Lower leg skin (tissue), 4 donors: ENCODE measurements around the gene GSTM2. TPM values are rescaled to one million over a fixed set of nuclear protein-coding genes. Genes with fewer than 3 reads are reported as not detected.

Experiments
- DNase-seq, 2 donors: peaks; one replicate each; pipeline ENCODE4 v3.0.0-alpha.2; 2019; ENCODE audit warnings: low spot score in 2 of 2
- H3K4me3 ChIP-seq: fragments of 200-600 bp; sonication (generic); 2 replicates; pipeline ENCODE4 v1.5.1; 2017; ENCODE audit warnings: mild to moderate bottlenecking, low read depth; ENCODE audit not compliant: poor library complexity, severe bottlenecking
- CTCF ChIP-seq, 3 donors: fragments of 450-650 bp; IDR thresholded peaks; one replicate each; pipeline ENCODE4 v1.5.1; 2016; ENCODE audit warnings: antibody characterized with exemption in 3 of 3, mild to moderate bottlenecking in 3 of 3, moderate library complexity in 2 of 3
- POLR2A ChIP-seq, 2 donors: fragments of 450-650 bp; IDR thresholded peaks; one replicate each; pipeline ENCODE4 v1.6.1; 2016 to 2017; ENCODE audit warnings: antibody characterized with exemption in 2 of 2, mild to moderate bottlenecking in 1 of 2, moderate library complexity in 1 of 2
- WGBS, 2 donors: methylation state at CpG; one replicate each; pipeline ENCODE4 v1.1.5; 2018; 5-methylcytosine and 5-hydroxymethylcytosine counted together
- intact Hi-C: fragments of 100-400 bp; cut with DNase I; formaldehyde crosslinking; loops from one replicate; pipeline ENCODE4 v1.15.0; 2023; ENCODE audit warnings: low total_unique reads
- total RNA-seq, 4 donors: library from RNA; depleted of rRNA; stranded (reverse); fragments of >200 nt; gene quantifications; one replicate each; pipeline ENCODE4 v1.1.0, GENCODE V29; 2016

The GSTM2 gene
- total RNA-seq, 4 donors from 2014 or later, result 48.1 to 183 (median 57.2) TPM

GRCh38 chr1:109641078-109641740 lies 26.6 kb upstream of the GSTM2 start:
- H3K4me3 ChIP-seq, result no peak overlapping the region
- intact Hi-C loops, result loop anchor here (5.0 kb wide), 1 partner anchor 131 kb away; no protein-coding TSS in a partner anchor
- DNase-seq, result peak in 1 of 2 donors; percentile 4
- WGBS, 2 donors, result 72 to 76% methylated on average over 2 of the region's 2 CpGs
- no peak for TF ChIP-seq POLR2A (IDR thresholded peaks at IDR 0.05)
- no peak for TF ChIP-seq CTCF (IDR thresholded peaks at IDR 0.05)

GRCh38 chr1:109641861-109642260 lies 26.0 kb upstream of the GSTM2 start:
- DNase-seq, result no peak
- TF ChIP-seq CTCF (IDR thresholded peaks at IDR 0.05), result no peak
- TF ChIP-seq POLR2A (IDR thresholded peaks at IDR 0.05), result no peak

GRCh38 chr1:109642626-109643025 lies 25.2 kb upstream of the GSTM2 start:
- intact Hi-C loops, result loop anchor here (5.0 kb wide), 1 partner anchor 130 kb away; no protein-coding TSS in a partner anchor
- WGBS, 2 donors, result 63 to 70% methylated on average over 3 of the region's 3 CpGs

More at GRCh38 chr1:109641861-109642260, 26.0 kb upstream of the GSTM2 start:
- 80 to 83% methylated on average over 2 of the region's 2 CpGs for WGBS, 2 donors
- no peak overlapping the region for H3K4me3 ChIP-seq
- intact Hi-C loops, result loop anchor here (5.0 kb wide), 1 partner anchor 130 kb away; no protein-coding TSS in a partner anchor

GRCh38 chr1:109643385-109644230 lies 24.2 kb upstream of the GSTM2 start:
- no peak overlapping the region for H3K4me3 ChIP-seq
- no peak for TF ChIP-seq POLR2A (IDR thresholded peaks at IDR 0.05)
- peak in 1 of 3 donors; percentile 54 for TF ChIP-seq CTCF (IDR thresholded peaks at IDR 0.05)
- peak; percentile 73 to 96 for DNase-seq
- intact Hi-C loops, result loop anchor here (5.0 kb wide), 1 partner anchor 129 kb away; no protein-coding TSS in a partner anchor
- 34 to 53% methylated on average over 24 to 30 of the region's 32 CpGs for WGBS, 2 donors

More at GRCh38 chr1:109642626-109643025, 25.2 kb upstream of the GSTM2 start:
- no peak overlapping the region for H3K4me3 ChIP-seq
- DNase-seq, result no peak
- no peak for TF ChIP-seq CTCF (IDR thresholded peaks at IDR 0.05)
- TF ChIP-seq POLR2A (IDR thresholded peaks at IDR 0.05), result no peak

- TF ChIP-seq POLR2A (IDR thresholded peaks at IDR 0.05), result no peak
- no peak for TF ChIP-seq CTCF (IDR thresholded peaks at IDR 0.05)
- H3K4me3 ChIP-seq, result no peak overlapping the region
- WGBS, 2 donors, result no CpG with 5 or more reads among the region's 10 CpGs
- DNase-seq, result no peak
- intact Hi-C loops, result loop anchor here (5.0 kb wide), 1 partner anchor 128 kb away; no protein-coding TSS in a partner anchor
Measured at GRCh38 chr1:109644670-109645069, 23.2 kb upstream of the GSTM2 start.
